RPMI8226 (cell line): ENCODE measurements around the gene EPS8L2.
"Not testable (repeated sequence)": the region's sequence is repeated elsewhere in the genome, so short reads cannot be mapped to it uniquely, and the experiment has no call there.

Source experiments
- DNase-seq: peaks from one replicate; pipeline ENCODE4 v3.0.0-alpha.2; 2015

EPS8L2 gene

DNA sequence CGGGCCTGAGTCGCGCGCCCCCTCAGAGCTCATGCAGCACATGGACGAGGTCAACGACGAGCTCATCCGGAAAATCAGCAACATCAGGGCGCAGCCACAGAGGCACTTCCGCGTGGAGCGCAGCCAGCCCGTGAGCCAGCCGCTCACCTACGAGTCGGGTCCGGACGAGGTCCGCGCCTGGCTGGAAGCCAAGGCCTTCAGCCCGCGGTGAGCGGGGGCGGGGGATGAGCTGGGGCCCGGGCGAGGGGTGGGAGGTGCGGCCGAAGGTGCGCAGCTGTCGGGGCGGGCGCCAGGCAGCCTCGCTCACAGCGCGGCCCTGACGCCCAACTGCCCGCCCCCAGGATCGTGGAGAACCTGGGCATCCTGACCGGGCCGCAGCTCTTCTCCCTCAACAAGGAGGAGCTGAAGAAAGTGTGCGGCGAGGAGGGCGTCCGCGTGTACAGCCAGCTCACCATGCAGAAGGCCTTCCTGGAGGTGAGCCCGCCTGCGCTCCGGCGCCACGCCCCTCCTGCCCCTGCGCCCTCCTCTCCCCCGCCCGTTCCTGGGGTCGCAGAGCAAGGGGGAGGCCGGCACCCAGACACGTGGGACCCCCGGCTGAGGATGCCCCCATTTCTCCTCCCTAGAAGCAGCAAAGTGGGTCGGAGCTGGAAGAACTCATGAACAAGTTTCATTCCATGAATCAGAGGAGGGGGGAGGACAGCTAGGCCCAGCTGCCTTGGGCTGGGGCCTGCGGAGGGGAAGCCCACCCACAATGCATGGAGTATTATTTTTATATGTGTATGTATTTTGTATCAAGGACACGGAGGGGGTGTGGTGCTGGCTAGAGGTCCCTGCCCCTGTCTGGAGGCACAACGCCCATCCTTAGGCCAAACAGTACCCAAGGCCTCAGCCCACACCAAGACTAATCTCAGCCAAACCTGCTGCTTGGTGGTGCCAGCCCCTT, 20.5 kb downstream of the EPS8L2 start:
- peak; percentile 95 for DNase-seq

- no peak for DNase-seq
Measured at GRCh38 chr11:727281-727701, 21.3 kb downstream of the EPS8L2 start.

DNA sequence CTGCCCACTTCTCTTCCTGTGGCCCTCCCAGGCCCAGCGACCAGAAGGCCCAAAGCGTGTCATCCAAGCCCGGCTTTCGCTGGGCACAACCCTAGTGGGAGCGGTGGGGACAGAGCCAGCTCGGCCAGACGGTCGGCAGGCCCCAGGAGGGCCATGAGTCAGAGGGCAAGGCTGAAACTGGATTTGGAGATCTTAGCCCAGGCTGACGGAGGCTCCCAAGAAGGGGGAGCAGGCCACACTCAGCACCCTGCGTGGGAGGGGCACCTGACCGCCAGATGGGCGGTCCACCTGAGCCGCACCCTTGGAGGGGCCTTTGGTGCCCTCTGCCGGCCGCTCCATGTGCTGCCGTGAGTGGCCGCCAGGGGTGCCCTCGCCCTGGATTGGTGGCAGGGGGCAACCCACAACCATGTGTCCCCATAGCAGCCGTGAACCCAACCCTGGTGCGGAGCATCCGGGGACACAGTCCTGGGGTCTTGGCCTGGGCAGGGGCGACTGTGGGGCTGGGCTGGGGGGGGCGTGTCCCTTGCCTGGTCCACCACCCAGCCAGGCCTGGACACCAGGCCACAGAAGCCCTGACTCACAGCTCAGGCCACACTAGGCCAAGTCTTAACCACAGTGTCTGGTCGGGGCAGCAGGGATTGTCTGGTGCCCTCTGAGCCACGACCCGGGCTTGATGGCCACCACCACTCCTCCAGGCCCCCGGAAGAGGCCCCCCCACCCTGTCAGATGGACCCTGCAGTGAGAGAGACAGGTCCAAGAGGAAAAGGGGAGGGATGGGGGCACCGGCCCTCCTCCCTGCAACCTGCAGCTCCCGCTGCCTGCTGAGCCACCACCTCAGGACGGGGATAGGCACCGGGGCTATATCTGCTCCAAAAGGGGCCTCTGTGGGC, 22.1 kb downstream of the EPS8L2 start:
- DNase-seq = peak; percentile 82

GRCh38 chr11:728901-729491, 23.0 kb downstream of the EPS8L2 start:
- DNase-seq = no peak

GRCh38 chr11:729492-730074, 23.6 kb downstream of the EPS8L2 start:
- no peak for DNase-seq

- DNase-seq = no peak
Measured at GRCh38 chr11:733072-733471, 27.0 kb downstream of the EPS8L2 start.

DNA sequence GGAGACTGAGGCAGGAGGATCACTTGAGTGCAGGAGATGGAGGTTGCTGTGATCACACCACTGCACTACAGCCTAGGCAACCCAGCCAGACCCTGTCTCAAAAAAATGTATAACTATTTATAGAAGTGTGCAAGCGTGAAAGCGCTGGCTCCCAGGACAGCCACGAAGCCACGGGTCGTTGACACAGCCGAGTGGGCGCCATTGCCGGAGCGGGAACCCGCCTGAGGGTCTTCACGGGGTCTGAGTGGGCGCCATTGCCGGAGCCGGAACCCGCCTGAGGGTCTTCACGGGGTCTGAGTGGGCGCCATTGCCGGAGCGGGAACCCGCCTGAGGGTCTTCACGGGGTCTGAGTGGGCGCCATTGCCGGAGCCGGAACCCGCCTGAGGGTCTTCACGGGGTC, 28.5 kb downstream of the EPS8L2 start:
- DNase-seq = not testable (repeated sequence)

- peak; percentile 11 for DNase-seq
Measured at GRCh38 chr11:737366-737765, 31.3 kb downstream of the EPS8L2 start.

DNA sequence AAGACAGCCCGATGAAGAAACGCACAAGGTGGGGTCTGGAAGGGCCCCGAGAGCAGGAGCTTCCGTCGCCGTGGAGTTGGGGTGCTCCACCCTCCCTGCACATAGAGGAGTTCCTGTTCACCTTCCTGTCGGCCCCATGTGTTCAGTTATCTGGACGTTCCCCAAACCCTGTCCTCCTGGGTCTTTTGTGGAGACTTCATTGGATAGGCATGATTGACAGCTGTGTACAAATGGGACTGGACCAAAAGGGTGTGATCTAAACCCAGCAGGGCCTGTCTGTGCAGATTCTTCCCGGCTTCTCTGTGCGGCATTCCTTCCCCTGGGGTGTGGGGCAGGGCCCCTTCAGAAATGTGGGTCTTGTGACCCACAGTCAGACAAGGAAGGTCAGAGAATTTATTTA, 31.9 kb downstream of the EPS8L2 start:
- not testable (repeated sequence) for DNase-seq

DNA sequence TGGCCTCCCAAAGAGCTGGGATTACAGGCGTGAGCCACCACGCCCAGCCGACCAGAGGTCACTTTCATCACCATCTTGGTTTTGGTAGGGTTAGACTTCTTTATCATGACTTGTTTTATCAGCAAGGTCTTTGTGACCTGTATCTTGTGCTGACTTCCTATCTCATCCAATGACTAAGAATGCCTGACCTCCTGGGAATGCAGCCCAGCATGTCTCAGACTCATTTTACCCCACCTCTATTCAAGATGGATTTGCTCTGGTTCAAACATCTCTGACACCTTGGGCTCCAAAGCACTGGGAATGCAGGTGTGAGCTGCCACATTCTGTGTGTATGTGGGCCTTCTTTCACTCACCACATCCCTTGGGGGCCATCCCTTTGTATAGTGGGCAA, 36.1 kb downstream of the EPS8L2 start:
- DNase-seq = no peak

- DNase-seq = no peak
Measured at GRCh38 chr11:742571-743201, 36.7 kb downstream of the EPS8L2 start.

- no peak for DNase-seq
Measured at GRCh38 chr11:745428-745827, 39.4 kb downstream of the EPS8L2 start.

- DNase-seq = peak; percentile 87
Measured at GRCh38 chr11:746289-747157, 40.5 kb downstream of the EPS8L2 start.

DNA sequence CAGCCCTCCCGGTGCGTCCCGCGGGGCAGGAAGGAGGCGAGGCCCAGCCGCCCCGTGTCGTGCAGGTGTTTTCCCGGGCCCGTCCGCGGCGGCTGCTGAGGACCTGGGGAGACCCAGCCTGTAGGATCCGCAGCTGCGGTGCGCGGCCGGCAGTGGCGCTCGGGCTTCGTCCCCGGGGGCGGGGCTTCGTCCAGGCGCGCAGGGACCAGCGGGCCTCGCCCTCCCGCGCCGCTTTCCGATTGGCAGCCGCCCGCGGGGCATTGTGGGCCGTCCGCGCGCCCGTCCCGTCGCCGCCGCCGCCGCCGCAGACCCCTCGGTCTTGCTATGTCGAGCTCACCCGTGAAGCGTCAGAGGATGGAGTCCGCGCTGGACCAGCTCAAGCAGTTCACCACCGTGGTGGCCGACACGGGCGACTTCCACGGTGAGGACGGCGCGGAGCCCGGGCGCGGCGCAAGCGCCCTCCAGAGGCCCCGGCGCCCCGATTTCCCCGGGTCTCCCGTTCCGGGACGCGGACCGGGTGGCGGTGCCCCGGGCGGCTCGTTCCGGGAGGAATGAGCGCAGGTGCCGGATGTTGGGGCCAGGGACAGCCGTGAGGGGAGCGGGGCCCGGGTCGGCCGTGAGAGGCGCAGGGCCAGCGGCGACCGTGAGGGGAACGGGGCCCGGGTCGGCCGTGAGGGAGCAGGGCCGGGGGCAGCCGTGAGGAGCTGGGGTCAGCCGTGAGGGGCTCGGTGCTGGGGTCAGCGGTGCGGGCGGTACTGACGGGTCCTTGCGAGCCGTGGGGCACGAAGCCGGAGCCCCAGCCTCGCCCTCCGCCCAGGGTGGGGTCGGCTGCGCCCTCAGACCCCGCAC, 41.4 kb downstream of the EPS8L2 start, which contains the start of gene TALDO1:
TSS of gene TALDO1 (plus strand) at position 307 of the 849 bp plus-strand sequence. CDS start at position 325, 18 bp downstream.
- DNase-seq = peak; percentile 91

DNA sequence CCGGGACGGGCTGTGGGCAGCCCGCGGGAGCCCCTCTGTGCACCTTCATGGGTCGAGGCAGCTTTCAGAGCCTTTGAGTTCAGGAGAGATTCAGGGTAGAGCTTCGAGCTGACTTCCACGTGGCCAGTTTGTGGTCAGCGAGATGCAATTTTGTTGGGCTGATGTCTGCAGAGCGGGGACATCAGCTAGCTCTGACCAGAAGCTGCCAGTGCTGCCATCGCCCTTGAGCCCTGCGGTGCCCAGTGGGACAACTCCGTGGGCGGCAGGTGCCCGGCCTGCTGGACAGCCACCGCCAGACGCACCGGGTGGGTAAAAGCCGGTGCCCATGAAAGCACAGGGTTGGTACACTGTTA, 42.0 kb downstream of the EPS8L2 start:
- peak; percentile 29 for DNase-seq

GRCh38 chr11:749731-750130, 43.7 kb downstream of the EPS8L2 start:
- DNase-seq = no peak

GRCh38 chr11:760236-760635, 54.2 kb downstream of the EPS8L2 start:
- DNase-seq = no peak

DNA sequence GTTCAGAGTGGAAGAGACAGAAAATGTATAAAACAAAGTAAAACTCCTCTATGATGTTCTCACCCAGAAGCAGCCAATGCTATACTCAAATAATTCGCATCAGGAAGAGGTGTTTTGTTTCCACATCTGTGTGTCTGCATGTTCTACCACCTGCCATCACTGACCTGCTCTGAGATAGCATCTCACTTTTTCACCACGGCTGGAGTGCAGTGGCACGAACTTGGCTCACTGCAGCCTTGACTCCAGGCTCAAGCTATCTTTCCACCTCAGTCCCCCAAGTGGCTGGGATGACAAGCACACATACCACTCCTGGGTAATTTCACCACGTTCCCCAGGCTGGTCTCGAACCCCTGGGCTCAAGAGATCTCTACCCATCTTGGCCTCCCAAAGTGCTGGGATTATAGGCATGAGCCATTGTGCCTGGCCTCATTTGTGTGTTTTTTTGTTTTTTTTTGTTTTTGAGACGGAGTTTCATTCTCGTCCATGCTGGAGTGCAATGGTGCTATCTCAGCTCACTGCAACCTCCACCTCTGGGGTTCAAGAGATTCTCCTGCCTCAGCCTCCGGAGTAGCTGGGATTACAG, 55.6 kb downstream of the EPS8L2 start:
- no peak for DNase-seq

GRCh38 chr11:762421-763072, 56.5 kb downstream of the EPS8L2 start:
- peak; percentile 61 for DNase-seq
